NK-92 (cell line): ENCODE measurements around the gene IKZF2.

Experiments
- DNase-seq: peaks from one replicate; lab custom pipeline; 2025; ENCODE audit not compliant: unreplicated experiment; lab: John Stamatoyannopoulos, UW

The IKZF2 gene

GRCh38 chr2:213101692-213102460 lies 49.5 kb downstream of the IKZF2 start:
- no peak for DNase-seq

- no peak for DNase-seq
Observed at GRCh38 chr2:213101109-213101508, 50.3 kb downstream of the IKZF2 start.

DNA sequence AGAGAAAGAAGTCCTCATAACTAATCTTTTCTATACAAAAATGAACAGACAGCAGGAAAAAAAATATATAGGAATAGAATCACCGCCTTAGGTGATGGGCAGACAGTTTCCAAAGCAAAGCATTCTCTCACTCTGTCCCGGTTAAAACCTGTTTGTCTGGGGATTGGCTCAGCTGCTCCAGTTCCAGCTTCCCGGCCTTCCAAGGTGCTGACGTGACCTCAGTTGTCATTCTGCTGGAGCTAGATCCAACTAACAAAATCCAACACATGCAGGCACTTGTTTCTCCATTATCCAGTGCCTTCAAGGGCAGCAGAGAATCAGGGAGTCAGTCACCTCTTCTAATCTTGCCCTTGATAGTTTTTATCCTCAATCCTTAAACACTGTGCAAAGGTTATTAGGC lies 52.8 kb downstream of the IKZF2 start:
- DNase-seq = no peak

DNA sequence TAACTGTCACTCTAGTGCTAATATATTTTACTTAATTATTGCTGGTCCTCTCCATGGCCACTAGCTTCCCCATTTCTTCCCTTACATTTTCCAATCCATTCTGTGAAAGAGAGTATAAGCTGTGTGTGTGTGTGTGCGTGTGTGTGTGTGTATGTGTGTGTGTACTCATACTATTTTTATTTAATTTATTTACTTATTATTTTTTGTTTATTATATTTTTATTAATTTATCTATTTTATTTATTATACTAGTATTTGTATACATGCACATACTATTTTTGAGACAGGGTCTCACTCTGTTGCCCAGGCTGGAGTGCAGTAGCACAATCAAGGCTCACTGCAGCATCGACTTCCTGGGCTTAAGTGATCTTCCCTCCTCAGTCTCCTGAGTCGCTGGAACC lies 59.6 kb downstream of the IKZF2 start:
- no peak for DNase-seq

DNA sequence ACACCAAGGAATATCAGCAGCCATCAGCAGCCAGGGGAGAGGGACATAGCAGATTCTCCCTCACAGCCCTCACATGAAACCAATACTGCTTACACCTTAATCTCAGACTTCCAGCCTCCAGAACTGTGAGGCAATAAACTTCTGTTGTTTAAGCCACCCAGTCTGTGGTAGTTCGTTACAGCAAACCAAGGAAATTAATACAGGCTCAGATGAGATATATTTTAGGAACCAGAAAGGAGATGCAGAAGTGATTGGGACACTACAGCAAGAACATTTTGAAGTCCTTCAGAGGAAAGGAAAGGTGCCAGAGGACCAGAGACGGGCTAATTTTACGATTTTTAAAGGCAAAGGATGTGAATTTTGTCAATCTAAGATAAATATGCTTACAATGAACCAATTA lies 60.6 kb downstream of the IKZF2 start:
- no peak for DNase-seq

DNA sequence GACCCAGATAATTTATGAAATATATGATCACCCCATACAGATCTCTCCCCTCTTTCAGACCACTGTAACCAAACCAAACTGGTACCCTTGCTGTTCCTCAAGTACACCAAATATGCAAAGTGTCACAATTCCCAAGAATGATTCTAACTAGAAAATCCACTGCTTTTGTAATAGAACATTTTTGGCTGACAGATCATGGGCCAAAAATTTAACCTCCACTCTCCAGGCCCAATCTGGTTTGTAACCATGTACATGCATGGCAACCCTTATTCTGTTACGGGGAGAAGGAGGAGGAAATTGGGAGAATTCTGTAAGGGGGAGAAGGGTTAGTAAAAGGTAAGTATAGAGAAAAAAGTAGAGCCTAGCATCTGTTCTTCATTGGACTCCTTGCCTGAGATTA lies 62.0 kb downstream of the IKZF2 start:
- DNase-seq = no peak

DNA sequence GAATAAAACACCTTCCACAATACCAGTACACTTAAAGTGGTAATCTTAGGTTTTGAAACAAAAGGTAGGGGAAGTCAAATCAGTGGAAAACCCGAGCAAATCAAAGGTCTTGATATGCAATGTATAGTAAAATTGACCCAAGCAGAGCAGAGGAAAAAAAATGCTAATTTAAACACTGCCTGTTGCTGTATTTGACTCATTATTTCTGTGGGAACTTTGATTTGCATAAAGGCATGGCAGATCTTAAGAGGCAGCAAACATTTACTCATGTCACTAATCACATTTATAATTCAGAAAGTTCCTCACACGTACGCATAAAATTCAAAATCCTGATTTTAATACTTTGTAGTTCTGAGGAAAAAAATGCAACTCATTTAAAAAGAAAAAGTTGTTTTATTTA lies 64.4 kb downstream of the IKZF2 start:
- no peak for DNase-seq

DNA sequence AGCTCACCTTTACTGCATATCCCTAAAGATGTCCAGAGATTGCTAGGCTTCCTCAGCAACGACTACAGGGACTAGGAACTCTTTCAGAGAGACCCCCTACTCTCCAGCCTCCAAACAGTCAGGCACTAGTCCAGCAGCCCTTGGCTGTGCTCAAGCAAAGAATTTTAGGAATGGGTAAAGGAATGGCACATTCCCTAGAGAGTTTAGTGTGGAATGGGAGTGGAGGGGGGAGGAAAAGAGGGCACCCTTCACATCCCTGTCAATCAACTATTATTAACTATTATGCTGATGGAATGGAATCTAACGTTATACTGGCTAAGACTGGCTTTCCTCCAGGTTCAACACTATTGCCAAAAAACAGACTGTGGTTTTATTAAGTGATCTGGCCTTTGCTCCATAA lies 64.8 kb downstream of the IKZF2 start:
- no peak for DNase-seq

GRCh38 chr2:213086050-213086449 lies 65.4 kb downstream of the IKZF2 start:
- DNase-seq = no peak

- DNase-seq = no peak
Observed at GRCh38 chr2:213085538-213085937, 65.9 kb downstream of the IKZF2 start.

- no peak for DNase-seq
Observed at GRCh38 chr2:213084261-213084660, 67.2 kb downstream of the IKZF2 start.

GRCh38 chr2:213080969-213081617 lies 70.3 kb downstream of the IKZF2 start:
- DNase-seq = no peak

- no peak for DNase-seq
Observed at GRCh38 chr2:213079756-213080155, 71.7 kb downstream of the IKZF2 start.

DNA sequence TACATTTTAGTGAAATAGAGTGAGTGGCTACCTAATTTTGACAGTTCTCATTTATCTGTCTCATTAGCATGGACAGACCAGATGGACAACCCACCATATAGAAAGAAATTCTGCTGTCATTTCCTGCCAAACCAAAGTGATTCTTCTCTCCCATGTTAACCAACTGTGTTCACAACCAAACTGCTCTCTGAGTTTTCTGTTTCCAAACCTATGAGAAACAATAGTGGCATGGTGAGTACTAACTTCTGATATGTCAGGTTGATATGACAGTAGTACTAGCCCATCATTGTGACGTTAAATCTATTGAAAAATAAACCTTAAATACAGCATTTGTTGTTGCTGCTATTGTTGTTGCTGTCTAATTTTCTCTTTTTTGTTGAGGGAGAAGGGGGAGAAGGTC lies 72.7 kb downstream of the IKZF2 start:
- no peak for DNase-seq

DNA sequence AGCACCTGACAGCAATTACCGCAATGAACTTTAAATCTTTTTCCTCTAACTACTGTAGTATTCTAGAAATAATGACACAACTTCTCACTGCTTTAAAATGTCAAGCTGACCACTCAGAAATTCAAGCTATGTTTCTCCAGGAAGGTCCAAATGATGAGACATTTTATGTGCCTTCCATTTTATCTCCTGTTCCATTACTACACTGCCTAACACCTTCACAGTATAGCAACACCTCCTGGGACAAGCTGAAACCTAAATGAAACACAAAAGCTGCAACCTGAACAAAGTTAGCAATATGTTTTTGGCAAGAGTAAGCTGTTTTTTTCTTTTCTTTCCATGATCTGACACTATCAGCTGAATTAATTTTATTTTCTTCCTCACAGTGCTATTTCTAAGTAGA lies 81.9 kb downstream of the IKZF2 start:
- DNase-seq = no peak

GRCh38 chr2:213068676-213069359 lies 82.6 kb downstream of the IKZF2 start:
- no peak for DNase-seq

DNA sequence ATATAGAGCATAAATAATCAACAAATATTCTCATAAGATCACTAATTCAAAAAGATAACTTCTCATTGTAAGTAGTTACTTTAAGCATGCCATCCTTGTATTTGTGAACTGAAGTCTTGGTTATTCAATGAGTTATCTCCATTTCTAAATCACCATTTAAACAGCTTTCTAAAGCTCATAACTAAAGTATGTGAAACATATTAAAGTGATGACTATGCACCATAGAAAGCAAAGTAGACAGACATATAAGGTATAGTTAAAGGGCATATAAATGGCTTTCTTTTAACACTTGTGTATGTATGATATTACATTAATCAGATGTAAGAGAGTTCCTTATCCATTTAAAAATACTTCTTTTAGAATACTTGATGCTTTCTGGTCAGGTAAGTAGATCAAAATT lies 83.5 kb downstream of the IKZF2 start:
- no peak for DNase-seq

- no peak for DNase-seq
Observed at GRCh38 chr2:213066443-213066743, 85.0 kb downstream of the IKZF2 start.

DNA sequence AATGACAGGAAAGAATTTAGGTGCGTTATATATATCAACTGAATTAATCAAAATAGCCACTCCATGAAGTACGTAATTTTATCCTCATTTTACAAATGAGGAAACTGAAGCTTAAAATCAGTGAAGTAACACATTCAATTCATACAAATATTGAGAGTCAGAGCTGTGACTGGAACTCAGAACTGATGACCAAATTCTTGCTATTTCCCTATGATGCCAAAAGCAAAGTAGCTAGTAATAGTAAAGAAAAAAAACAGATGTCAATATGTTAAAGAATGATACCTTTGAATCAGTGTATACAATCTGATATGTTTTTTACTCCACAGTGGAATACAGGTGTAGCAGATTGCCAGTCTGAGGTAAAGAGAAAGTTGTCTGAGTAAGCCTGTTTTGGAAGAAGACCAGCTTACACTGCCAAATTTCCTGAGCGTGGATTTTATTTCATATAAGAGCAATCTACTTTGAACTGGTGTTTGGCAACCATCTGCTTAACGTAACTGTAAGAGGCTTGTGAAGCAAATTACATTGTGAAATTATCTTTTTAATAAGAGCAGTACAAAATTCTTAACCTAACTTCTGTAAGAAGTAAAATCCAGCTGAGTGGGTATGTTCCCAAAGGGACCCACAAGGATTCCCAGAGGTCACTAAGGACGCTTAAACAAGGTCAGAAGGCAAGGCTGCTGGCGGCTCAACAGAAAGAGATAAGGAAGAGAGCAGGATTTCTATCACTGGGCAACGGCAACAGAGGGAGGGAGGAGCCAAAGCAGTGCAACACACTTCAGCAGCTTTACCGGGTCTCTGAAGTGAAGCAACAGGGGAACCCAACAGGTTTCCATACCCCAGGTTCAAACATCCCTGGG lies 85.6 kb downstream of the IKZF2 start:
- DNase-seq = no peak

- no peak for DNase-seq
Observed at GRCh38 chr2:213064099-213064498, 87.3 kb downstream of the IKZF2 start.

GRCh38 chr2:213057977-213058376 lies 93.4 kb downstream of the IKZF2 start:
- DNase-seq = no peak

GRCh38 chr2:213046431-213046830 lies 105.0 kb downstream of the IKZF2 start:
- DNase-seq = no peak
